Subcutaneous abdominal adipose tissue (tissue), 5 donors: ENCODE results near the gene MCC.

Source experiments
- H3K27ac ChIP-seq: one replicate; pipeline ENCODE4 v1.7.0; 2013; ENCODE audit warnings: low read depth, mild to moderate bottlenecking, inconsistent platforms, low read length, moderate library complexity
- H3K27me3 ChIP-seq, 5 donors: one replicate each; pipeline ENCODE4 v1.7.0; 2013; ENCODE audit warnings: low read length in 5 of 5, inconsistent platforms in 1 of 5; ENCODE audit not compliant: control insufficient read depth in 5 of 5, insufficient read depth in 4 of 5
- H3K36me3 ChIP-seq, 5 donors: one replicate each; pipeline ENCODE4 v1.7.0; 2013; ENCODE audit warnings: low read length in 5 of 5; ENCODE audit not compliant: control insufficient read depth in 5 of 5, insufficient read depth in 5 of 5
- H3K4me1 ChIP-seq, 5 donors: one replicate each; pipeline ENCODE4 v1.7.0; 2013; ENCODE audit warnings: low read length in 5 of 5, mild to moderate bottlenecking in 3 of 5, moderate library complexity in 1 of 5; ENCODE audit not compliant: control insufficient read depth in 5 of 5, insufficient read depth in 5 of 5
- H3K4me3 ChIP-seq, 5 donors: one replicate each; pipeline ENCODE4 v1.7.0; 2013; ENCODE audit warnings: low read length in 5 of 5, low read depth in 1 of 5
- H3K9ac ChIP-seq, 5 donors: one replicate each; pipeline ENCODE4 v1.7.0; 2013; ENCODE audit warnings: low read length in 5 of 5, mild to moderate bottlenecking in 4 of 5, moderate library complexity in 3 of 5
- H3K9me3 ChIP-seq, 5 donors: one replicate each; pipeline ENCODE4 v1.7.0; 2013; ENCODE audit warnings: low read length in 5 of 5; ENCODE audit not compliant: control insufficient read depth in 5 of 5
- donor health status: healthy.
- donor health status: healthy.
- donor health status: healthy.
- donor health status: healthy.
- donor health status: healthy.

MCC gene

DNA sequence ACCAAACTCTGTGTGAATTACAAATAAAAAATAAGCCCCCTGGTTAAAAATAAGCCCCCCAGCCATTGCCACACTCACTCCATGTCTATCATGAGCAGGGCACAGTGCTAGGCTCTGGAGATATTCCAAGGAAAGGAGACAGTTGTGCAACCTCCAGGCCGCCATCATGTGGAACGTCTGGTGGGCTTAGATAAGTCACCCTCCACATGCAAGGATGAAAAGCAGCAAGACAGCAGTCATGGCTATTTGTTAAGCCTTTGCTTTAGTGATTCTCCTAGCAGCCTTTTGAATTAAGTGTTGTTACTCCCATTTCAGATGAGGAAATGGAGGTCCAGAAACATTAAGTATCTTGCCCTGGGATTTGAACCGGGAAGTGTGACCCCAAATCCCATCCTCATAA, 416.9 kb downstream of the MCC start:
- Histone ChIP-seq H3K27me3 (no peaks in the 10 kb centered on the region), H3K9me3 (no peaks in the 10 kb centered on the region), H3K4me3 (no peak overlapping the region), H3K9ac (no peak overlapping the region), H3K36me3 (peaks cover 5 to 36% (median 22%) of the 10 kb centered on the region in 5 donors), H3K27ac (no peak overlapping the region), H3K4me1 (peaks cover 0 to 17% (median 4%) of the 10 kb centered on the region in 5 donors)

- Histone ChIP-seq H3K27ac (no peak overlapping the region), H3K9me3 (no peaks in the 10 kb centered on the region), H3K27me3 (no peaks in the 10 kb centered on the region)
These were observed 417.4 kb downstream of the MCC start for GRCh38 chr5:113070901-113071300.

GRCh38 chr5:113068559-113068958, 419.7 kb downstream of the MCC start:
- Histone ChIP-seq H3K36me3 (peaks cover 5 to 53% (median 30%) of the 10 kb centered on the region in 5 donors), H3K4me3 (no peak overlapping the region), H3K9me3 (no peaks in the 10 kb centered on the region), H3K9ac (no peak overlapping the region), H3K4me1 (peaks cover 0 to 17% (median 4%) of the 10 kb centered on the region in 5 donors), H3K27me3 (no peaks in the 10 kb centered on the region), H3K27ac (no peak overlapping the region)

More at GRCh38 chr5:113070901-113071300, 417.4 kb downstream of the MCC start:
- no peak overlapping the region for H3K4me3 ChIP-seq
- H3K9ac ChIP-seq: no peak overlapping the region
- peaks cover 0 to 17% (median 4%) of the 10 kb centered on the region in 5 donors for H3K4me1 ChIP-seq
- H3K36me3 ChIP-seq: peaks cover 5 to 40% (median 23%) of the 10 kb centered on the region in 5 donors

GRCh38 chr5:113067635-113068344, 420.5 kb downstream of the MCC start:
- Histone ChIP-seq H3K9me3 (no peaks in the 10 kb centered on the region), H3K36me3 (peaks cover 10 to 61% (median 37%) of the 10 kb centered on the region in 5 donors), H3K27ac (no peak overlapping the region), H3K4me1 (peaks cover 0 to 17% (median 4%) of the 10 kb centered on the region in 5 donors), H3K4me3 (no peak overlapping the region), H3K27me3 (no peaks in the 10 kb centered on the region), H3K9ac (no peak overlapping the region)

DNA sequence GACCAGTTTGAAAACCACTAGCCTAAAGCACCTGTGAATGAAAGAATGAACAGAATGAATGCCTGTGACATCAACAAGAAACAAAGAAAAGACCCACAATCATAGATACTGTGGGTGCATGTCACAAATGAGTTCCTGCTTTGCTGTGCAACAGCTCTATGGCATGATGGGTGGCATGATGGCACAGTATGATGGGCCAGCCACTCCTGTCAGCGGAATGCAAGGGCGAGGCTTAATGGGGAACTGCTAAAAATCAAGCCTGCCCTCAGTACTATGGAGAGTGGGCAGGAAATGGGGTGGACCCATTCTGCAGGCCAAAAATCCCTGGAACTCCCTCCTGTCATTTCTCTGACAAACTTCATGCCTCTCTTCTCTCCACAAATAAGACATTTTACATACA, 422.6 kb downstream of the MCC start:
- no peak overlapping the region for H3K27ac ChIP-seq
- H3K9ac ChIP-seq: no peak overlapping the region
- no peaks in the 10 kb centered on the region for H3K9me3 ChIP-seq
- peaks cover 5 to 67% (median 40%) of the 10 kb centered on the region in 5 donors for H3K36me3 ChIP-seq
- peaks cover 0 to 12% (median 0%) of the 10 kb centered on the region in 5 donors for H3K4me1 ChIP-seq
- no peak overlapping the region for H3K4me3 ChIP-seq
- no peaks in the 10 kb centered on the region for H3K27me3 ChIP-seq

DNA sequence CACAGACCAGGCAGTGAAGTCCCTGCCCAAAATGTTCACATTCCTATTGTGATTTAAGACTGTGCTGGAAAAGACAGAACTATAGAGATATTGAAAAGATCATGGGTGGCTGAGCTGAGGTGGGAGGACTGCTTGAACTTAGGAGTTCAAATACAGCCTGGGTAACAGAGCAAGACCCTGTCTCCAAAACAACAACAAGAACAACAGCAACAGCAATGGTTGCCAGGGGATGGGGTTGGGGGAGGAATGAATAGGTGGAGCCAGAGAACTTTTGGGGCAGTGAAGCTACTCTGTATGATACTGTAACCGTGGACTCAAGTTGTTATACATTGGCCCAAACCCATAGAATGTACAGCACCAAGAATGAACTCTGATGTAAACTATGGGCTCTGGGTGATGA, 423.4 kb downstream of the MCC start:
- no peaks in the 10 kb centered on the region for H3K27me3 ChIP-seq
- no peak overlapping the region for H3K27ac ChIP-seq
- H3K4me1 ChIP-seq: peaks cover 0 to 6% (median under 1%) of the 10 kb centered on the region in 5 donors
- peaks cover 5 to 69% (median 40%) of the 10 kb centered on the region in 5 donors for H3K36me3 ChIP-seq
- H3K9ac ChIP-seq: no peak overlapping the region
- H3K4me3 ChIP-seq: no peak overlapping the region
- H3K9me3 ChIP-seq: no peaks in the 10 kb centered on the region

DNA sequence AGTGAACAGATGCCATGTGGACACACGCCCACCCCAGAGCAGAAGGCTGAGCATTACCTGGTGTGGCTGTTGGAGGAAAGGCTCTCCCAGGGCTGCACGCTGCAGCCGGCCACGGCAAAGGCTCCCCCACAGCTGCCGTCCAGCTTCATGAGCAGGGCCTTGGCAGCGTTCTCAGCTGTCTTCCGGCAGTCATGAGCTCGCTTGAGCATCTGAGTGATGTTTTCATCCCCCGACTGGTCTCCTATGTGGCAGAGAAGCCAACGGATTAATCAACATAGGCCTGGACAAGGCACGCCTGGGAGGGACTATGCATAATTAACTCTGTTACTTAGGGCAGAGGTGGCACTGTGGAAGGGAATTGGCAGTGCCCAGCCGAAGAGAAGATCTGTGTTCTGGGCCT, 424.3 kb downstream of the MCC start:
- Histone ChIP-seq H3K4me1 (peaks cover 5 to 15% (median 9%) of the 10 kb centered on the region in 5 donors), H3K4me3 (no peak overlapping the region), H3K36me3 (peaks cover 5 to 69% (median 40%) of the 10 kb centered on the region in 5 donors), H3K9me3 (no peaks in the 10 kb centered on the region), H3K9ac (no peak overlapping the region), H3K27me3 (no peaks in the 10 kb centered on the region), H3K27ac (no peak overlapping the region)

DNA sequence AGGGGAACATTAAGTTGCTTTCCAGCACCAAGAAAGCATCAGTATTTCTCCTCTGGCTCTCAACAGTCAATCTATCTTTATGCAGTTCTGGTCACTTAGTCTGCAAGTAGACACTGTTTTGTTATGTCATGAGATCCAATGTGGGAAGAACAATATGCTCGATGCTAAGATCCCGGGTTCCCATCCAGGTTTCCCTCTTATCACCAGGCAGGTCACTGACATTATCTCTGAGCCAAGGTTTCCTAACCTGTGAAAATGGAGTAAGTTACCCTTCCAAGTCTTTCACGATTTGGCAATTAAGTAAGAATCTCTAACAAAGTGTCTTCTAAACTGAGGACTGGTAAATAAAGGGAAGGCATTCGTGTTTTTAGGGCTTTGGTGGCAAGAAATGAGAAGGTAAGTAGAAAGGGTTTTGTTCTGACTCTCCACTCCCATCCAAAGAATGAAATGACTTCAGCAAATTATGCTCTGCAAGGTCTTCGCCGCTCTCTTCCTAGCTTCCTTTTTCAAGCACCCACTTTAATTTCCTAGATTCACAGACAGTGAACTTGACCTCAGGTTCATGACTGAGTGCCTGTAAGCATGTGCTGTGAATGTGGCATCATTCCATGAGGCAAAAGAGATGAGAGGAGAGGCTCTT, 425.3 kb downstream of the MCC start:
- H3K4me1 ChIP-seq: peaks cover 5 to 24% (median 12%) of the 10 kb centered on the region in 5 donors
- no peaks in the 10 kb centered on the region for H3K9me3 ChIP-seq
- no peak overlapping the region for H3K27ac ChIP-seq
- no peak overlapping the region for H3K9ac ChIP-seq
- H3K36me3 ChIP-seq: peaks cover 5 to 64% (median 39%) of the 10 kb centered on the region in 5 donors
- no peak overlapping the region for H3K4me3 ChIP-seq
- no peaks in the 10 kb centered on the region for H3K27me3 ChIP-seq

DNA sequence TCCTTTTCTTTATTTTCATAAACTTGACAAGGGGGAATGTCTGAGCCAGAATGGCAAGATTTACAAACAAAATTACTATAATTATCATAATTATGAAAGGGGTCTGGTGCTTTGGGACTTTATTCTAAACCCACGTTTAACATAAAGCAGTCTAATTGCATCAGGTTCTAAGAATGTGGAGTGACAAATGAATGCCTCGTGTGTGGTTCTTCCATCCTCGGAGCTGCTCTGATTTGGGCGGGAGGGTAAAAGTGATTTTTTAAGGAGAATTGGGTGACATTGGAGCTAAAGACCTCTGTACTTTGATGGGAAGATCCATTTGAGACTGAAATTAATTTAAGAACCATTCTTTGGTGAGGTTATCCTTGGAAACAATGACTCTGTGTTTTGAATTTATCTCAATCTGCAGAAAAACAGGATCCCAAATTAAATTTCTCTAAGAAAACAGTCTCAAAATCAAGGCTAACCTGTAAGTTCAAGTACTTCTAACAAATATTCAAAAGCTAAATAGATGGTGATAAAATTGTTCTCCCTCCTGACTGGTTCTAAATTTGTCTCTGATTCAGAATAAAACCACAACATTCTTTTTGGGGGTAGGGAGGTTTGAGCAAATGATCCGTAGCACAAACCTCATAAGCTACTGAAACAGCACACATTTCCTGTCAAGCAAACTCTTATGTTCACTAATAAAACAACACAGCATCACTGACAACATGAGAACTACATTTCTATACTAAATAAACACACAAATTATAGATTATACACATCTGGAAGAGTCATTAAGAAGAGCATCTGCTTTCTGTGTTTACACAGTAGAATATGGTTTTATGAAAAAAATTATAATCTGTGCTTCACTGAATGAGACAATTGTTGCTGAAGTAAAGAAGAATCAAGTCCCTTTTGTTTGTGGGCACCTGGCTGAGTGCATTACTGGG, 426.1 kb downstream of the MCC start:
- Histone ChIP-seq H3K9ac (no peak overlapping the region), H3K4me3 (no peak overlapping the region), H3K9me3 (no peaks in the 10 kb centered on the region), H3K36me3 (peaks cover 5 to 62% (median 32%) of the 10 kb centered on the region in 5 donors), H3K27me3 (no peaks in the 10 kb centered on the region), H3K4me1 (peaks cover 5 to 24% (median 12%) of the 10 kb centered on the region in 5 donors), H3K27ac (no peak overlapping the region)
